GM18507 (cell line): ENCODE results near the gene PRKCA.
A peak's percentile ranks its signal among the peaks of the same experiment; 100 is the strongest.
"Not testable (repeated sequence)": the region's sequence is repeated elsewhere in the genome, so short reads cannot be mapped to it uniquely, and the experiment has no call there.

ENCODE experiments used
- DNase-seq: peaks from one replicate; pipeline ENCODE4 v3.0.0; 2011; ENCODE audit warnings: low read depth; ENCODE audit not compliant: insufficient read length; ENCODE audit errors: extremely low spot score
- FAIRE-seq: peaks from 2 replicates; lab custom pipeline; 2011; peaks lifted over from hg19 to GRCh38; lab: Jason Lieb, UNC

PRKCA gene

GRCh38 chr17:66301864-66302741, at the start of gene PRKCA:
TSS of gene PRKCA (plus strand) at chr17:66302613.
- FAIRE-seq, result no peak

GRCh38 chr17:66253458-66253857, 49.0 kb upstream of the PRKCA start:
- FAIRE-seq, DNase-seq: not testable (repeated sequence)

More at GRCh38 chr17:66301864-66302741, at the start of gene PRKCA:
- peak; percentile 36 for DNase-seq

- peak; percentile 80 for FAIRE-seq
- no peak for DNase-seq
Measured at GRCh38 chr17:66255112-66255511, 47.3 kb upstream of the PRKCA start.

GRCh38 chr17:66255527-66255971, 46.9 kb upstream of the PRKCA start:
- FAIRE-seq (no peak), DNase-seq (no peak)

- FAIRE-seq, result no peak
- no peak for DNase-seq
Measured at GRCh38 chr17:66260275-66260674, 42.1 kb upstream of the PRKCA start.

GRCh38 chr17:66260688-66261087, 41.7 kb upstream of the PRKCA start:
- DNase-seq (no peak), FAIRE-seq (no peak)

- DNase-seq (no peak), FAIRE-seq (no peak)
Measured at GRCh38 chr17:66262767-66263166, 39.6 kb upstream of the PRKCA start.

- no peak for DNase-seq
- no peak for FAIRE-seq
Measured at GRCh38 chr17:66264696-66265095, 37.7 kb upstream of the PRKCA start.

- FAIRE-seq (no peak), DNase-seq (no peak)
Measured at GRCh38 chr17:66268247-66268927, 34.0 kb upstream of the PRKCA start.

GRCh38 chr17:66270106-66270505, 32.3 kb upstream of the PRKCA start:
- DNase-seq, result no peak
- FAIRE-seq, result no peak

- DNase-seq (no peak), FAIRE-seq (no peak)
Measured at GRCh38 chr17:66271512-66271911, 30.9 kb upstream of the PRKCA start.

GRCh38 chr17:66272811-66273585, 29.4 kb upstream of the PRKCA start:
- FAIRE-seq, result no peak
- no peak for DNase-seq

GRCh38 chr17:66273586-66273848, 28.9 kb upstream of the PRKCA start:
- DNase-seq (no peak), FAIRE-seq (no peak)

GRCh38 chr17:66275651-66276050, 26.8 kb upstream of the PRKCA start:
- FAIRE-seq (no peak), DNase-seq (no peak)

- DNase-seq (no peak), FAIRE-seq (no peak)
Measured at GRCh38 chr17:66276328-66276937, 26.0 kb upstream of the PRKCA start.

GRCh38 chr17:66277191-66277590, 25.2 kb upstream of the PRKCA start:
- FAIRE-seq (no peak), DNase-seq (no peak)

GRCh38 chr17:66281661-66282369, 20.6 kb upstream of the PRKCA start:
- FAIRE-seq (no peak), DNase-seq (no peak)

GRCh38 chr17:66283296-66283934, 19.0 kb upstream of the PRKCA start:
- DNase-seq, result no peak
- no peak for FAIRE-seq

GRCh38 chr17:66283971-66284370, 18.4 kb upstream of the PRKCA start:
- no peak for FAIRE-seq
- no peak for DNase-seq
